Measurements from ENCODE around the gene EDAR.

EDAR gene

GRCh38 chr2:108969856-108970255 is 19.2 kb downstream of the EDAR start:
- in situ Hi-C loops (cut with MboI; ENCODE audit: low sequenced_read_pairs) = no loop called here

GRCh38 chr2:108968619-108969018 is 20.4 kb downstream of the EDAR start:
- in situ Hi-C loops (cut with MboI; ENCODE audit: low sequenced_read_pairs) = no loop called here

GRCh38 chr2:108967757-108968156 is 21.3 kb downstream of the EDAR start:
- in situ Hi-C loops (cut with MboI; ENCODE audit: low sequenced_read_pairs) = no loop called here

- in situ Hi-C loops (cut with MboI; ENCODE audit: low sequenced_read_pairs) = no loop called here
Observed at GRCh38 chr2:108965540-108966289, 23.3 kb downstream of the EDAR start.

- in situ Hi-C loops (cut with MboI; ENCODE audit: low sequenced_read_pairs) = no loop called here
Observed at GRCh38 chr2:108963057-108963456, 26.0 kb downstream of the EDAR start.

- in situ Hi-C loops (cut with MboI; ENCODE audit: low sequenced_read_pairs) = no loop called here
Observed at GRCh38 chr2:108961796-108962195, 27.2 kb downstream of the EDAR start.

- in situ Hi-C loops (cut with MboI; ENCODE audit: low sequenced_read_pairs) = no loop called here
Observed at GRCh38 chr2:108960006-108960405, 29.0 kb downstream of the EDAR start.

GRCh38 chr2:108959401-108959800 is 29.6 kb downstream of the EDAR start:
- in situ Hi-C loops (cut with MboI; ENCODE audit: low sequenced_read_pairs) = no loop called here

- in situ Hi-C loops (cut with MboI; ENCODE audit: low sequenced_read_pairs) = no loop called here
Observed at GRCh38 chr2:108958632-108959341, 30.2 kb downstream of the EDAR start.

- in situ Hi-C loops (cut with MboI; ENCODE audit: low sequenced_read_pairs) = no loop called here
Observed at GRCh38 chr2:108958002-108958401, 31.0 kb downstream of the EDAR start.

- in situ Hi-C loops (cut with MboI; ENCODE audit: low sequenced_read_pairs) = no loop called here
Observed at GRCh38 chr2:108956375-108956774, 32.6 kb downstream of the EDAR start.

GRCh38 chr2:108950369-108951135 is 38.5 kb downstream of the EDAR start:
- in situ Hi-C loops (cut with MboI; ENCODE audit: low sequenced_read_pairs) = no loop called here

GRCh38 chr2:108949316-108950239 is 39.4 kb downstream of the EDAR start:
- in situ Hi-C loops (cut with MboI; ENCODE audit: low sequenced_read_pairs) = no loop called here

- in situ Hi-C loops (cut with MboI; ENCODE audit: low sequenced_read_pairs) = no loop called here
Observed at GRCh38 chr2:108947271-108947907, 41.6 kb downstream of the EDAR start.

GRCh38 chr2:108946442-108946841 is 42.6 kb downstream of the EDAR start:
- in situ Hi-C loops (cut with MboI; ENCODE audit: low sequenced_read_pairs) = no loop called here

GRCh38 chr2:108945969-108946368 is 43.1 kb downstream of the EDAR start:
- in situ Hi-C loops (cut with MboI; ENCODE audit: low sequenced_read_pairs) = no loop called here

- in situ Hi-C loops (cut with MboI; ENCODE audit: low sequenced_read_pairs) = no loop called here
Observed at GRCh38 chr2:108944601-108945331, 44.3 kb downstream of the EDAR start.

- in situ Hi-C loops (cut with MboI; ENCODE audit: low sequenced_read_pairs) = no loop called here
Observed at GRCh38 chr2:108943751-108944150, 45.3 kb downstream of the EDAR start.

GRCh38 chr2:108942888-108943287 is 46.1 kb downstream of the EDAR start:
- in situ Hi-C loops (cut with MboI; ENCODE audit: low sequenced_read_pairs) = no loop called here
